ENCODE results near the gene DNAH2.
"Not testable (repeated sequence)": the region's sequence is repeated elsewhere in the genome, so short reads cannot be mapped to it uniquely, and the experiment has no call there.

DNAH2 gene

DNA sequence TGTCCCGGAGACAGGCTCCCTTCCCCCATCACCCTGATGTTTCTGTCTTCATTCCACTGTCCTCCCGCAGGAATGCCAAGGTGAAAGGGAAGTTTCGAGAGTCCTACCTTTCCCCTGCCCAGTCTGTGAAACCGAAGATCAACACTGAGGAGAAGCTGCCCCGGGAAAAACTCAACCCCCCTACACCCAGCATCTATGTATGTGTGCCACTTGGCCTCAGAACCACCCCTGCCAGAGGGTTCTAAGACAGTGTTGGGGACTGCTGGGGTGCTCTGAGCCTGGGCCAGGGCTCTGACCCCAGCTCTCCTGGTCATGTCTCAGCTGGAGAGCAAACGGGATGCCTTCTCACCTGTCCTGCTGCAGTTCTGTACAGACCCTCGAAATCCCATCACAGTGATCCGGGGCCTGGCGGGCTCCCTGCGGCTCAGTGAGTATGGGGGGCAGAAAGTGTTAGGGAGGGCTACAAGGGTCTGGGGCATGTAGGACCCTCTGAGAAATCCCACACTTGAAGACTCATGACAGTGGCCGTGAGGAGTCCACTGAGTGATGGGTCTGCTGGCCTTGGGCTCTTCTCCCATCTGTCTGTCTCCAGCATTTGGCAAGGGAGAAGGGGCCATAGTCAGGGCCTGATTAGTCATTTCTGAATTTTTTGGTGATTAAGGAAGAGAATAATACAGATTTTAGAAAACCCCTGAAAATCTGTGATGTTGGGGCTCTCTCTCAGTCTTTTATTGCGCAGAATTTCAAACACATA is 132.4 kb downstream of the DNAH2 start:
- DNase-seq (ENCODE audit: low read depth in 2 of 2), result no peak

- DNase-seq (ENCODE audit: low read depth in 2 of 2), result peak in 1 of 2 donors; percentile 15
Observed at GRCh38 chr17:7850701-7851437, 133.3 kb downstream of the DNAH2 start.

GRCh38 chr17:7851438-7852261 is 134.1 kb downstream of the DNAH2 start:
- peak; percentile 85 to 93 for DNase-seq (ENCODE audit: low read depth in 2 of 2)

DNA sequence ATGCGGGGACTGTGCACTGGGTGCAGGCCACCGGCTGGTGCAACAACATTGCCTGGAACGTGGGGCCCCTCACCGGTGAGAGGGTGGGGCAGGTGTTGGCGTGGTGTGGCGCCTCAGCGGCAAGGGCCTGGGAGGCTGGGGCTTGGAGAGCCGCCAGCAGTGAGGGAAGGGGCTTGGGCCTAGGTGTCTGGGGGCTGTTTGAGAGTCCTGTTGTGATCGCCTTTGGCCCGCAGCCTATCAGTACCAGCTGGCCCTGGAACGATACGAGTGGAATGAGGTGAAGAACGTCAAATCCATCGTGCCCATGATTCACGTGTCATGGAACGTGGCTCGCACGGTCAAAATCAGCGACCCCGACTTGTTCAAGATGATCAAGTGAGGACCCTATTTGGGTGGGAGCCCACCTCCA is 134.7 kb downstream of the DNAH2 start:
- no peak for DNase-seq (ENCODE audit: low read depth in 2 of 2)

GRCh38 chr17:7852919-7853690 is 135.6 kb downstream of the DNAH2 start:
- DNase-seq (ENCODE audit: low read depth in 2 of 2), result peak in 1 of 2 donors; percentile 12

- peak in 1 of 2 donors; percentile 28 for DNase-seq (ENCODE audit: low read depth in 2 of 2)
Observed at GRCh38 chr17:7853691-7854038, 136.1 kb downstream of the DNAH2 start.

- peak in 1 of 2 donors; percentile 11 for DNase-seq (ENCODE audit: low read depth in 2 of 2)
Observed at GRCh38 chr17:7854078-7854777, 136.7 kb downstream of the DNAH2 start.

GRCh38 chr17:7854851-7855659 is 137.5 kb downstream of the DNAH2 start, which contains the start of gene TMEM88:
TSS of gene TMEM88 (plus strand) at chr17:7855066. CDS start at chr17:7855075, 9 bp downstream.
- peak in 1 of 2 donors; percentile 38 for DNase-seq (ENCODE audit: low read depth in 2 of 2)

- no peak for DNase-seq (ENCODE audit: low read depth in 2 of 2)
Observed at GRCh38 chr17:7855660-7856010, 138.1 kb downstream of the DNAH2 start.

- DNase-seq (ENCODE audit: low read depth in 2 of 2), result peak; percentile 32 to 41
Observed at GRCh38 chr17:7856011-7856810, 138.7 kb downstream of the DNAH2 start.

GRCh38 chr17:7856811-7857712 is 139.5 kb downstream of the DNAH2 start, which contains the start of gene NAA38:
TSS of gene NAA38 (minus strand) at chr17:7857559. CDS start at chr17:7857463, 96 bp downstream.
- peak; percentile 82 to 88 for DNase-seq (ENCODE audit: low read depth in 2 of 2)

GRCh38 chr17:7857713-7858521 is 140.4 kb downstream of the DNAH2 start, which contains the start of gene CYB5D1:
TSS of gene CYB5D1 (plus strand) at chr17:7858003. CDS start at chr17:7858135, 132 bp downstream.
- DNase-seq (ENCODE audit: low read depth in 2 of 2), result peak; percentile 70 to 86

DNA sequence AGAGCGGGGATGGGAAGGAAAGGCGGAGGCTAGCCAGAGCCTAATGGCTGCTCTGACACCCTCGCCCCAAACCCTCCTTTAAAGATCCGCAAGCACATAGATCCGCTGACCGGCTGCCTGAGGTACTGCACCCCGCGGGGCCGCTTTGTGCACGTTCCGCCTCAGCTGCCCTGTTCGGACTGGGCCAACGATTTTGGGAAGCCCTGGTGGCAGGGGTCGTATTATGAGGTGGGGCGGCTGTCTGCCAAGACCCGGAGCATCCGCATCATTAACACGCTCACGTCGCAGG is 140.9 kb downstream of the DNAH2 start:
- peak in 1 of 2 donors; percentile 34 for DNase-seq (ENCODE audit: low read depth in 2 of 2)

- no peak for DNase-seq (ENCODE audit: low read depth in 2 of 2)
Observed at GRCh38 chr17:7859028-7859427, 141.5 kb downstream of the DNAH2 start.

- peak in 1 of 2 donors; percentile 25 for DNase-seq (ENCODE audit: low read depth in 2 of 2)
Observed at GRCh38 chr17:7862692-7863437, 145.3 kb downstream of the DNAH2 start.

DNA sequence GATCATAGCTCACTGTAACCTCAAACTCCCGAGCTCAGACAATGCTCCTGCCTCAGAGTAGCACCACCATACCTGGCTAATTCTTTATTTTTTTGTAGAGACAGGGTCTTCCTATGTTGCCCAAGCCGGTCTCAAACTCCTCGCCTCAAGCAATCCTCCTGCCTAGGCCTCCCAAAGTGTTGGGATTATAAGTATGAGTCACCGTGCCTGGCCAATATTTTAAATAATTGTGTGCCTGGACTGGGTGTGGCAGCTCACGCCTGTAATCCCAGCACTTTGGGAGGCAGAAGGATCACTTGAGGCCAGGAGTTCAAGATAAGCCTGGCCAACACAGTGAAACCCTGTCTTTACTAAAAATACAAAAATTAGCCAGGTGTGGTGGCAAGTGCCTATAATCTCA is 146.8 kb downstream of the DNAH2 start:
- not testable (repeated sequence) for DNase-seq (ENCODE audit: low read depth in 2 of 2)
